NCI-H446 treated with DMSO at 0.1 percent for 48 hours (cell line): ENCODE data around the gene PRDM8.

Experiments
- DNase-seq: peaks from one replicate; lab custom pipeline; 2025; lab: John Stamatoyannopoulos, UW

Gene PRDM8

DNA sequence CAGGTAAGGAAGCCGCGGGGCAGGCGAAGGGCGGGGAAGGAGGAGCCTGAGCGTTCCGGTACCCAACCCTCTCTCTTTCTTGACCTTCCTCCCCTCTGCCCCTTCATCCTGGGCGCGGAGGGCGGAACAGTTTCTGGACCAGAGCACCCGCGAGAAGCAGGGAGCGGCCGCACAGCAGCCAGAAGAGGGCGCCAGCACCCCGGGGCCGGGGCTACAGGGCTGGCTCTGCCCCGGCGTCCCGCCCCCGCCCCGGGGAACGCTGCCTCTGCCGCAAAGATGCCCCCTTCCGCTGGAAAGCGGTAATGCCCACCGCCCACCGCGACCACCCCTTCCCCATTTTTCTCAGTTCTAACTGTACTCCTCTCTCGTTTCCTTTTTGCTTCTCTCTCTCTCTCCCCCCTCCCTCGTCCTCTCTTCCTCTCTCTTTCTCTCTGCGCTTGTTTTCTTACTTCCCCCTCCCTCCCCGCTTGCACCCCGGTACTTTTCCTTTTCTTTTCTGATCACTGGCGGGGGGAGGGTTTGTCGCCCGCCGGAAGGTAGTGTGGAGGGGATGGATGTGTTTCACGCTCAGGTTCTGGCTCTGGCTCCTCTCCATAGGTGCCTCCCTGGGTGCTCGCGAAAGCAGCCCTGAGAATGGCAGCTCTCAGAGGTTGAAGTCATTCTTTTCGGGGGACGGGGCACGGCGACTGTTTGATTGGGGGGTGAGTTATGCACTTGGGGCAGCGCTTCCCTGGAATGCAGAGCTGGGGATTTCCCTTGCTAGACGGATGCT, 13.1 kb upstream of the PRDM8 start:
- peak; percentile 55 for DNase-seq

DNA sequence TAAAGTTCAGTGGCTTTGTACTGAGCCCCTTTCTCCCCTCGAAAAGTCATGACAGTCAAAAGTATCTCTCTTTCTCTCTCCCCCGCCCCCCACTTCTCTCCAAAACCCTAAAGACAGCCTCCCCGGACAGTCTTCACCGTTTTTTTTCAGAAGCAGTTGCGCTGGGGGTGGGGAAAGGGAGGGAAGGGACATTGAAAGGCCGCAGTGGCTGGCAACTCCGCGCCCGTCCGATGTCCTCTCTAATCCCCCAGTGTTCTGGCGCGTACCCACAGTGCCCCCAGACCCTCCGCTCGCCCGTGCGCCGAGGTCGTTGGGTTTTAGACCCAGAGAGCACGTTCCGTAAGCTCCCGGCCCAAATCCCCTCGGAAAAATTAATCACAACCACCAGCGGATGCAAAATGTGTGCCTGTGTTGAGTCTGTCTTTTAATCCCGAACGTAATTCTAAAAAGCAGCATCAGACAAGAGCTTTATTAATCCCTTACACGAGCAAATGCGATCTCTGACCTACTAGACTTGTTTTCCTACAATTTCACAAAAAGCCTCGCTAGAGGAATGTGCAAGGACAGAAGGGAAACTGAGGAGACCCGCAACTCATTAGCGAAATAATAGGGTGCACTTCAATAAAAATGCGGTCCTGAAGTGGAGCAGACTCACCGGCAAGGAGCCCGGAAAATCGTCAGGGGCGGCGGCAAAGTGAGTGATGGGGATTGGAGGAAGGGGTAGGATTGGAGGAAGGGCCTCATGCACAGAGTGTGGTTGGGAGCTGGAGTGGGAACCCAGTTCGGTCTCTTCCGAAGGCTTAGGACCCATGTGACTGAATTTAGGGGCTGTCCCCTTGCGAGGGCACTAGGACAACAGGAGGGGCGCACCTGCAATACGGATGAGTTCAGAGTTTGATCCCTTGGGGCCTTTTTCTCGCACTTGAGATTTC, 12.2 kb upstream of the PRDM8 start:
- DNase-seq = no peak

DNA sequence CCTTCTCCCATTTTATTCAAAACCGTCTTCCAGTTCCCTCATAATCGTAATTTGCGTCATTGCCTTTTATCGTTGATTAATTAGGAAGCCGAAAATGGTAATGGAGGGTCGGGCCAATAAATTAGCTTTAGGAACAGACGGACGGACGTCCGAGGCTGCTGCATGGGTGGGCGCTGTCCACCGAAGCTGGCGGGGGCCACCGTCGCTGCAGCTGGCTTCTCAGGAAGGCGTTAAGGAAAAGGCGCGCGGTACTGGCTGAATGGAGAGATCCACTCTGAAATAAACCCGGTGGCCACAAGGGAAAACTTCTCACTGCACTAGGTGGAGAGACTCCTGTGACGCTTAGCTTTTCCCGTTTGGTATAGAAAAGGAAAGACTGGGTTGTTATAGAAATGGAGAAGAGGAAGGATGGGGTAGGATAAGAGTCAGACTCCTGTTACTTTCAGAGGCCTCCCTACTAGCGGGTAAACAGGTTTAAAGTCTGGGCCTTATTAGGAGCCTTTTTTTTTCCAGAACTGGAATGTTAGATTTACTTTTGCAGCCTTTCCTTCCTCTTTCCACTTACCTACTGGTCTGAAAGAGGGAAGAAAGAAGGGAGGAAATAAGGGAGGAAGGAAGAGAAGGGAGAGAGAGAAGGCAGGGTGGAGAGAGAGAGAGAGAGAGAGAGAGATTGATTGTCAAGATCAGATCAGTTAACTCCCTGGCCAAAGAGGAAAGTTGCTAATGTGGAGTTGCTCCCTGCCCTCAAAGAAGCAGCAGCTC, 11.3 kb upstream of the PRDM8 start:
- DNase-seq = no peak

DNA sequence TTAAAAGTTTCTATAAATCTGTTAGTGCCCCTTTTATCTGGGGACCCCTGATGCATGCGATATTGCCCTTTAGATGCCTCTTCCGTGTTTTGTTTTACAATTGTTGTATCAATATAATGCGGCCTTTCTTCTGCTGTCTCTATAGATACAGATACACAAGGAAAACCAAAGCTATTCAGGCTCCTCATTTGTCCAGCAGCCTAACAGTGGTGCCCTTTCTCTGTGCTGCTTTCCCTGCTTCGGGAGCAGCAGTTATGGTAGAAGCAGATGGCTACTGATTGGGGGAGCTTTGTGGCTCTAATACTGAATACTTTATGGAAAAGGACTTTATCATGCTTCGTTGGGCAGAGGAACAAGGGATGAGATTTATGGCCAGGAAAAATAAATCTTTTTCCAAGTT, 10.6 kb upstream of the PRDM8 start:
- DNase-seq = peak; percentile 27

DNA sequence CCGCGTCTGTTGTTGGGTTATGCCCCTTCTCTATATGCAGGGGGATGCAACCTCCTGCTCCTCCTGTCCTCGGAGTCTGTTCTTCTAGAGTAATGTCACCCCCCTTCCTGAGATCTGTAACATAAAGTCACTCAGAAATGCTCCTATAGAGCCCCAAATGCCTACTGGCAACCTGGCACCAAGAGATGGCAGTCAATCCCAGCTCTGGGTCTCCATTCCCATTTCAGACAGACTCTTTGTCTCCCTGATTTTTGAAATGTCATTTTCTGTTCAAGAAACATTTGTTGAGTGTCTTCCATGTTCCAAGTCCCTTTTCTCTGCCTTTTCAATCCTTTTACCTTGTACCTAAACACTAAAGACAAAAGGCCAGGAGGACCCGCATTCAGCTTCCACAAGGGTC, 9.6 kb upstream of the PRDM8 start:
- DNase-seq = no peak

DNA sequence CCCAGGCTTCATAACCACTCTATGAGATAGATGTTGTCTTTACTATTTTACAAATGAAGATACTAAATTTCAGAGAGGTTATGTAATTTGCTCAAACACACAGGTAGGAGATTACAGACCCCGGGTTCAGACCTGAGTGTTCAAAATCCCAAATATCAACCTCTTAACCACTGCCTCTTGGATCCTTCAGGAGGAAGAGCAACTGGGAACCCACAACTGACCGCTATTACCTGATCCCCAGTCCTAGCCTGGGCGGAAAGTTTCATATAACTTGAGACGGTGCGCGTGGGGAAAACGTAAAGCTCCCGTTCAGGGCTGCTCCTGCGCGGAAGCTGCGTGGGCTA, 8.9 kb upstream of the PRDM8 start:
- no peak for DNase-seq

DNA sequence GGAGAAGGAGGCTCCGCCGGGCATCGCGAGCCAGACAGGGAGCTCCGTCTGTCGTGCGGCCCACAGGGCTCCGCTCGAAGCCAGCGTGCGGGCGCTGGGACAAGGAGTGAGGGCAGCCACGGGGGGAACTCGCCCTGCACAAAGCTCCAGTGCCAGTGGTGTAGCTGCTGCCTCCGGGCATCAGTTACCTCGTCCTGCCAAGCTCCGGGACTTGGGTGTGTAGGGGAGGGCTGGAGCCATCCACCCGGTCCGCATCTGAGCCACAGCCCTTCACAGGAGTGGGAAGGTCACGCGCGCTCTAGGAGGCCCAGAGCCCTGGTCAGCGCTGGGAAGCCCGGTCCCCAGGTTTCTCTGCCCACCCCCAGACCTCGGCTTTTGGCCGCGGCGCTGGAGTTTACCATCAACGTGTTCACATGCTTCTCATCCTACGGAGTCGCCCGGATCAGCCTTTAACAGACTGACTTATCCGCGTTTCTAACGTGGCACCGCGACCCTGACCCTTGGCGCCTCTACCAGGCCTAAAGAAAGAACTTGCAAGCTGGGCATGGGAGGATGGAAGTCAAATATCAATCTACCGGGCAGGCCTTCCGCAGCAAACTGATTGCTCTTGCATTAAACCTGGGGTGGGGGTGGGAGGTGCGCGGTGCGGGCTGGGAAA, 8.4 kb upstream of the PRDM8 start:
- DNase-seq = no peak

DNA sequence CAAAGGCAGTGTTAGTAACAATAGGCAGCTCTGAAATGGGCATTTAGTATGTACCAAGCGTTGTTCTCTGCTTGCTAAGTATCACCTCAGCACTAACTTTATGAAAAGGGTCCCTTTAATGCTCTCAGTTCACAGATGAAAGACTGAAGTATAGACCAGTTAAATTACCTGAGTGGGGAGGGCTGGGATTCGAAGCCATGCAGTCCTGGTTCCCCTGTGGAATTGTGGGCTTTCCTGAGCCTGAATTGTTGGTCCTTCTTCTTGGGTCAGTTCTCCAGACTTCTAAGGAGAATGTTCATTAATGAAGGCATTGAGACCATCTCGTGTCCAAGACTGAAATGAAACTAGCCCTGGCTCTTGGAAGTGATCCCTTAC, 7.7 kb upstream of the PRDM8 start:
- no peak for DNase-seq

DNA sequence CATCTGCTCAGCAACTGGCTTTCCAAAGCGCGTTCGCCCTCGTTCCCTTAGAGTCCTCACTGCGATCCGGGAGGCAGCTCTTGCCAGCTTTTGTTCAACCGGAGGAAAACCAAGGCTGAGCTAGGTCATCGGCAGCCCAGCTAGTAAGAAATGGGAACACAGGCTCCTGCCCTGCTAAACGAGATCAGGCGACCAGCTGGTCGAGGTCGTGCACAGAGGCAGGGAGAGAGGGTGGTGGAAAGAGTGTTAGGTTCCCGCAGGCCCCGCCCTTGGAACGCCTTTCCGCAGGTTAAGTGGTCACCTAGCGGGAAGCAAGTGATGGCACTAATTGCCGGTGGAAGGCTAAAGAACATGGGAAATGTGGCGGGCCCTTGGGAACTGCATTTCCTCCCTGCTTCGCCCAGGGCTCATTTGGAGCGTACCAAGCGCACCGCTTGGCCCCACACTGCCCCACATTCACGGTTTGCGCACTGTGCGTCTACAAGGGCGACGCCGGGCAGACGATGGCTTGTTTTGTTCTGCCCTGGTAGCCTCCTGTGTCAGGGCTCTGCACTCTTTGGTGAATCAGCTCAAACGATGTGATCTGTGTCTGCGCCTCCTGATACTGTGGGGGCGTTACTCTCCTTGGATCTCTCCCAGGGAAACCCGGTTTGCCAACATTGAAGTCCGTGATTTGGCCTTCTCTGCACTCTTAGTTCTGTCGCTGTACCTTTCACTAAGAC, 7.2 kb upstream of the PRDM8 start:
- DNase-seq = peak; percentile 54

DNA sequence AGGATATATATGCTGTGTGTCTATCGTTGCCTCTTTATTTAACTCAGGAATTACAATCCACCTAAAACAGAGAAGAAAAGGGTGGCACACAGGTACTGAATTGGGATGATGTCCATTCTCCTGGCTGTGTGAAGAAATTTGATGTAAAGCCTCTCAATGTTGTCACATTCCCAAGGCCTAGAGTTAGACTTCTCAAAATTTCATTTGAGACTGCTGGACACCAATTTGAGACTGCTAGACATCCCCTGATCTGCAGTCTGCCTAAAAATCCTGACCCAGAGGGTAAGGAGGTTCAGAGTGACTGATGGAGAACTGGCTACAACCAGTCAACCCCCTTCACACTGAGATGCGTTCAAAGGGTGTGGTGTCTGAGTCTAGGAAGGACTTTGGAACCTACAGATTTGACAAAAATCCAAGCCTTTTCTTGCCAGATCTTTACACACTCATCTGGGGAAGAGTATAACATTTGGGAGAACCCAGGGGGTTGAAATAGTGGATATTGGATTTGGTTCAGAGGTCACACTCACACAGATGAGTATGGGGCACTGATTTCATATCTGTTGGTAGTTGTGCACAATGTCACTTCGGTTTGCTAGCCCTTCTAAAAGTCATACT, 4.9 kb upstream of the PRDM8 start:
- DNase-seq = no peak

DNA sequence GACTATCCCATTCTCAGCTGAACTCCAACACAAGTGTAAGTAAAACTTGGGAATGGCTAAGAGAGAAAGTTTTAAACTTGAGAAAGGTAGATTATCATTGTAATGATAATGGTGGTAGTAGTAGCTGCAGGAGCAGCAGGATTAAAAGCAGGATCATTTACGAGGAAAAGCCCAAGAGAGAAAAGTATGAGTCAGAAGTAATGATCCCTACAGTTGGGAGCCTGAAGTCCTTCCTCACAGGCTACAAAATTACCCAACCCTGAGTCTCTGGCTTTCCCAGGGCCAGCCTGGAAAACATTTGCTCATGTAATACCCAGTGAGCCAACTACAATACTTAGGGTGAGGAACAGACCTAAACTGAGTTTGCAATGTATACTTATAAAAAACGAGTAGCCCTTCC, 4.4 kb upstream of the PRDM8 start:
- DNase-seq = no peak

DNA sequence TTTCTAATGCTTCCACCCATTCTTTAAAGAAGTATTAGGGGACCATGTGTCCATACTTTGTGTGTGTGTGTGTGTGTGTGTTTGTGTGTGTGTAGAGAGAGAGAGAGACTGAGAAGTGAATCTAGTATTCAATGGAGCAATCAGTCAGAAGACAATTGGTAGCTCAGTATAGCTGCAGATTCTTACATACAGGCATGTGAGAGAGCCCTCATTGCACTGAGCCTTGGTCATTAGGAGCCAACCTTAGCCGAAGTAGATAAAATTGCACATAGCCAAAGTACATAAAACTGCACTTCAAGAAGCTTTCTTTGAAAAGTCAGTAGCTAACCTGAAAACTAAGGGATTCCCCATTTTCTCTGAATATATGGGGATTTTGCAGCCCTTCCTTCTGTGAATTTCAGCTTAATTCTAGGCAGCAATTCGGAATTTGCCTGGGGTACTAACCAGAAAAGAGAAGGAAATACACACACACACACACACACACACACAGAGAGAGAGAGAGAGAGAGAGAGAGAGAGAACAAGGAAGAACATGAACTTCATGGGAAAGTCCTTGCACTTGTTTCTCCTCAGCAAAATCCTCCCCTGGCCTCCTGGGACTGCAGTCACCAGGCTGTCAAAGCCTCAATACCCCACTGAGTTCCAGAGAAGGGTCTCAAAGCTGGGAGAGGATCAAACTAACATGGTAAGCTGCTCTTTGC, 1.7 kb upstream of the PRDM8 start:
- no peak for DNase-seq

DNA sequence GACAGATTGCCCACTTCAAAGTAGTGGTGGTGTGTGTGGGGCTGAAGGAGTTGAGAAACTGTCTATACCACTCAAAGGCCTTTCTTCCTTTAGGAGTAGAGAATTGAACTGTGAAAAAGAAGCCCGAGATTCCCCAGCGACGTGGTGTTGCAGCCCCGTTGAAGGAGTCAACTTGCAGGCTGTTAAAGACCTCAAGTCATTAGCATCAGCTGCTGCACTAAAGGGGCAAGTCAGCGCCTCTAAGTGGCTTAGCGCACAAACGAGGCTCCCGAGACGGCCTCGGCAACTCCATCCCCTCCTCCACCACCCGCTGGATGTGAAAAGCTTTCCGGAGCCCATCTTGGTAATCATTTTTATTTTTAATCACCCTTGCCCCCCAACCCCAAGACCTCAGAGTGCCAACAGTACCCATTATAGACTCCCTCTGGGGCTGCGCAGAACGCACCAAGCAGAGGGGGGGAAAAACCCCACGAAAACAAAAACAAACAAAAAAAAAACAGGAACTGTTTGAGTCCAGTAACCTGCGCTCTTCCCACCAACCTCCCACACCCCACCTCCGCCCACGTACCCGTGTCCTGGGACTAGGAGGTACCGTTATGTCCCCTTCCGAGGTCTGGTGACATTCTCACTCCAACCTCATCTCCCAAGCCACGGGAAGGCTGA, 913 bp upstream of the PRDM8 start:
- DNase-seq = no peak

DNA sequence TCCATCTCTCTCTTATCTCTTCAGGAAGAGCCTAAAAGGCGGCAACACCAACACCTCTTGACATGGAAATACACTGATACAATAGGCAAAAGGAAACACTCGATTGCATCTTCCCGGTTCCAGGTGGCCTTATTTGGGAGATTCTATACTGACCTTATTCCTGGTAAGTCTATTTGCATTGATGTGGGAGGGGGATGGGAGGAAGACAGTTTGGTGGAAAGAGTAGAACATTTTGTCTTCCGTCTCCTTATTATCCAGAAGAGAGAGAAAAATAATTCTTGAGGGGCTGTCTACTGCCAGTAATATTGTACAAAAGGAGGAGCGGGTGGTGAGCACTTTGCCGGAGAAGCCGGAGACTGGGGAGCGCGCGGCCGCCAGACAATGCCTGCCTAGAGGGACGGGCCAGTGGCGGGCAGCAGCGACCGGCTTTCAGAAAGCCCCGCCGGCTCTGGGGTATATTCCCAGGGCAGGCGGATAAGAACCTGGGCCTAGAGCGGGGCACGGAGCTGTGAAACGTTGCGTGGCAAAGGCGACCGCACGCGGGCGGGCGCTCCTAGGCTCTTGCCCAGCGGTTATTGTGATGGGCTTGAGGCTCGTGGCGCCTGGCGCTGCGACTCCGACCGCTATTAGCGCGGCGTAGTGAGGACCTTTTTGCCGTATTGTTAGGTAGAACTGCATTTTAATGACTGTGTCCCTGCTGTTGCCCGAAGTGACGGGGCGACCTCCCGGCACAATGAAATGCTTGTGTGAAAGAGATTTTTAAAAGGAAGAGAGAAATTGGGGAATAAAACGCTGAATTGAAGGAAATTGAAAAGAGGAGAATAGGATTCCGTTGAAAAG, 518 bp downstream of the PRDM8 start:
- no peak for DNase-seq

DNA sequence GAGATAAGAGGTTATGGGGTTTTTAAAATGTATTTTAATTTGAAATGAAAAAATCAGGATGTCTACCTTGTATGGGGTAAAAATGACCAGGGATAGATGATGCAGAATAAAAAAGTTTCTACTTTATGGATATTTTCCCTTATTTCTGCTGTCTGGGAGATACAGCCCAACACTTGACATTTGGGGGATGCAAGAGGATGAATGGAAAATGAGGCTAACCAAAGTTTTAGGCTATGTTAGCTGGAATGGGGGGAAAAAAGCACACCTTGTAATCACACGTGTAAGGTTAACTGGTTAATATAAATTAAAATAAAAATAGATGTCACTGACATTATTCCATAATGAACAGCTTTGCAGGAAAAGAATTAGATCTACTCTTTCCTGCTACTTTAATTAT, 1.1 kb downstream of the PRDM8 start:
- DNase-seq = no peak

DNA sequence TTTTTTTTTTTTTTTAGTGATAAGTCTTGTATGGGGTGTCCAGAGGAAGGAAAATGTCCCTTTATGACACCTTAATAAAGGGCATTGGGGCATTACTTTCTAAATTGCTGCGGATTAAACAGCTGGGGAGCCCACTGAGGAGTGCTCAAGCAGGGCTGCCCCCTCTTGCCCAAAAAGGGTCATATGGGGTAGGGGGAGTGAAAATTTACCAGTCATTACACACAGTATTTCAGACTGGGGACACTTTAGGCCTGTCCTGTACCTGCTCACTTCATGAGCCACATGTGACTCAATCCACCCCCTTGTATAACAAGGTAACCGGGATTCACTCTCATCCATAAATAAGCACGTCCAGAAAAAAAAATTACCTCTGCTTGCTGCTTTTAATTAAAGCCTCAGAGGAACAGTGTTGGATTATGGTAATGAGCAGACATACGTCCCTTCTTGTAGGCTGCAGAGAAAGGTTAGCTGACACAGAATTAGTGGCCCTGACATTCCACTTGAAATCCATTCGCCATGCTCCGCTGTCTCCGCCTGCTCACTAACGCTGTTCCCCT, 1.8 kb downstream of the PRDM8 start:
- no peak for DNase-seq

DNA sequence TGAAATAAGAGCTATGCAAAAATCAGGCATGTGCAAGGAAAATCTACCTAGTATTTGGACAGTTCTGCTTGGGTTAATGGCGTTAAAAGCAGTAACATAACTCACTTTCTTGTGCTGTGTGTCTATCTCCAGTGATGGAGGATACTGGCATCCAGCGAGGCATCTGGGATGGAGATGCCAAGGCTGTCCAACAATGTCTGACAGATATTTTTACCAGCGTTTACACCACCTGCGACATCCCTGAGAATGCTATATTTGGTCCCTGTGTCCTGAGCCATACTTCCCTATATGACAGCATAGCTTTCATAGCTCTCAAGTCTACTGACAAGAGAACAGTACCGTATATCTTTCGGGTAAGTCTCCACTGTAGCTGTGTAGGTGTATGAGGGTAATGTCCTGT, 2.6 kb downstream of the PRDM8 start:
- DNase-seq = no peak

DNA sequence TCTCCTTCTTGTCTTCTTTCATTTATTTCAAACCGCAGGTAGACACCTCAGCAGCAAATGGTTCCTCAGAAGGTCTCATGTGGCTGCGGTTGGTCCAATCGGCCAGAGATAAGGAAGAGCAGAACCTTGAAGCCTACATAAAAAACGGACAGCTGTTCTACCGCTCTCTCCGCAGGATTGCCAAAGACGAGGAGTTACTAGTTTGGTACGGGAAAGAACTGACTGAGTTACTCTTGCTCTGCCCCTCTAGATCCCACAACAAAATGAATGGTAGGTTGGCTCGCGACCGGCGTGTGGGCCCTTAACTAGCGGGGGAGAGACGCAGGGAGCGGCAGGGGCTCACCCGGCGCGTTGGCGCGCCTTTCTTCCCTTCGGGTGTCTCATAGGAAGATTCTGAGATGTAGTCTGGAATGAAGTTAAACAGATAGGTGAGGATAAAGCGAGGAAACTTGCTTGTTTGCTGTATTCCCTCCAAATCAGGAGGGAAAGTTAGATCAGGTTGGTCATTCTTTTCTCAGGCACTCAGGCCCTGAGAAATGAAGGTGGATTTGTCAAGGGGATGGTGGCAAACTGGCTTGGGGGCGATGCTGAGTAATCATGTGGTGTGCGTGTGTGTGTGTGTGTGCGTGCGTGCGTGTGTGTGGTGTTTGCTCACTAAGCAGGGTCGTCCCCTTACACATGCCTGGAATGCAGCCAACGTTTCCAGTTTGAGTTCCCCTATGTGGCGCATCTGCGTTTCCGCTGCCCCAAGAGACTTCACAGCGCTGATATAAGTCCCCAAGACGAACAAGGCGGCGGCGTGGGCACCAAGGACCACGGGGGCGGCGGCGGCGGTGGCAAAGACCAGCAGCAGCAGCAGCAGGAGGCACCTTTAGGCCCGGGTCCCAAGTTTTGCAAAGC, 4.2 kb downstream of the PRDM8 start:
- no peak for DNase-seq
